ENCODE measurements around the gene SPAG7.
"Not testable (repeated sequence)": the region's sequence is repeated elsewhere in the genome, so short reads cannot be mapped to it uniquely, and the experiment has no call there.

Gene SPAG7

DNA sequence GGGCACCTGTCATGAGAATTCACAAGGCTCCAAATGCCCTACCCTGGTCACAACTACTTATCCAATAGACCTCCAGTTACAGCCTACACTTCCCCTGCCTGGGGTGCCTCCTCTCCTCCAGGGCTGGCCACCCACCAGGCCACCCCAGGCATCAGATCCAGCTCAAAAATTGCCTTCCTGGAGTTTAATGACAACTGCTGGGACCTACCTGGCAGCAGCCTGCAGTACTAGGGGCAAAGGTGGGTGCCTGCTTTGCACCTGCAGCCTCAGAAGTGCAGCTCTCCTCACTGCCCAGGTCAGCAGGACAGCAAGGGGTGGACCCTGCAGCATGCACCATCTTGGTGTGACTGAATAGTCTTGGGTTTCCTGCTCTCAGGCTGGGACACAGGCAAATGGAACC lies 32.0 kb downstream of the SPAG7 start:
- no peak for DNase-seq

DNA sequence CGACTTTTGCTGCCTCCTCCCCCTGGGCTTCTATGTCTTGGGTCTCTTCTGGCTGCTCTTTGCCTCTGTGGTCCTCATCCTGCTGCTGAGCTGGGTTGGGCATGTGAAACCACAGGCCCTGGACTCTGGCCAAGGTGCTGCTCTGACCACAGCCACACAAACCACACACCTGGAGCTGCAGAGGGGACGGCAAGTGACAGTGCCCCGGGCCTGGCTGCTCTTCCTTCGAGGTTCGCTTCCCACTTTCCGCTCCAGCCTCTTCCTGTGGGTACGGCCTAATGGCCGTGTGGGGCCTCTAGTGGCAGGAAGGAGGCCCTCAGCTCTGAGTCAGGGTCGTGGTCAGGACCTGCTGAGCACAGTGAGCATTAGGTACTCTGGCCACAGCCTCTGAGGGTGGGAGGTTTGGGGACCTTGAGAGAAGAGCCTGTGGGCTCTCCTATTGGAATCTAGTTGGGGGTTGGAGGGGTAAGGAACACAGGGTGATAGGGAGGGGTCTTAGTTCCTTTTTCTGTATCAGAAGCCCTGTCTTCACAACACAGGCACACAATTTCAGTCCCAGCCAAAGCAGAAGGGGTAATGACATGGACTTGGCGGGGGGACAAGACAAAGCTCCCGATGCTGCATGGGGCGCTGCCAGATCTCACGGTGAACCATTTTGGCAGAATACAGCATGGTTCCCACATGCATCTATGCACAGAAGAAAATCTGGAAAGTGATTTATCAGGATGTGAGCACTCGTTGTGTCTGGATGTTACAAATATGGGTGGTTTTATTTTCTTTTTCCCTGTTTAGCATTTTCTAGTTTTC lies 33.2 kb downstream of the SPAG7 start:
- DNase-seq = no peak

DNA sequence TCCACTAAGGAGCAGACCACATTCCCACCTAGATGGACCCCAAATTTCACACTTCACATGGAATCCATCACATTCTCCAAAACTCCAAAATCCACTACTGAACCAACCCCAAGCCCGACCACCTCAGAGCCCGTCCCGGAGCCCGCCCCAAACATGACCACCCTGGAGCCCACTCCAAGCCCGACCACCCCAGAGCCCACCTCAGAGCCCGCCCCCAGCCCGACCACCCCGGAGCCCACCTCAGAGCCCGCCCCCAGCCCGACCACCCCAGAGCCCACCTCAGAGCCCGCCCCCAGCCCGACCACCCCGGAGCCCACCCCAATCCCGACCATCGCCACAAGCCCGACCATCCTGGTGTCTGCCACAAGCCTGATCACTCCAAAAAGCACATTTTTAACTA lies 34.0 kb downstream of the SPAG7 start:
- no peak for DNase-seq

DNA sequence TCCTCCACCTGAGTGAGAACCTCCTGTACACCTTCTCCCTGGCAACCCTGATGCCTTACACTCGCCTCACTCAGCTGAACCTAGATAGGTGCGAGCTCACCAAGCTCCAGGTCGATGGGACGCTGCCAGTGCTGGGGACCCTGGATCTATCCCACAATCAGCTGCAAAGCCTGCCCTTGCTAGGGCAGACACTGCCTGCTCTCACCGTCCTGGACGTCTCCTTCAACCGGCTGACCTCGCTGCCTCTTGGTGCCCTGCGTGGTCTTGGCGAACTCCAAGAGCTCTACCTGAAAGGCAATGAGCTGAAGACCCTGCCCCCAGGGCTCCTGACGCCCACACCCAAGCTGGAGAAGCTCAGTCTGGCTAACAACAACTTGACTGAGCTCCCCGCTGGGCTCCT lies 34.9 kb downstream of the SPAG7 start:
- DNase-seq = no peak

DNA sequence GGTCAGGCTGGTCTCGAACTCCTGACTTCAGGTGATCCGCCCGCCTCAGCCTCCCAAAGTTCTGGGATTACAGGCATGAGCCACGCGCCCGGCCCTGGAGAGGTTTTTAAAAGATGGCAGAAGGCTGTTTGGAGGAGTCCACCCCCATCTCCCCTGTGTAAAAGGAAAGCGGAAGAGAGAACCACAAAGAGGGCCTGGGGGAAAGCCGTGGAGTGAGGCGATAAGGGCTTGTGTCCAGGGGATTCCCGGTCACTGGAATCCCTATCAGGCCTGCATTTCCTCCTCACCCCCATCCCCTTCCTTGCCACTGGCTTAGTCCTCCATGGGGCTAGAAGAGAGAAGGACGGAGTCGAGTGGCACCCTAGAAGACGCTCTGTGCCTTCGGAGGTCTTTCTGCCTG lies 35.7 kb downstream of the SPAG7 start, which contains the start of gene GP1BA:
GP1BA (plus strand) TSS at position 315 of the 400 bp plus-strand sequence. CDS start 328 bp downstream, outside the sequence.
- no peak for DNase-seq

DNA sequence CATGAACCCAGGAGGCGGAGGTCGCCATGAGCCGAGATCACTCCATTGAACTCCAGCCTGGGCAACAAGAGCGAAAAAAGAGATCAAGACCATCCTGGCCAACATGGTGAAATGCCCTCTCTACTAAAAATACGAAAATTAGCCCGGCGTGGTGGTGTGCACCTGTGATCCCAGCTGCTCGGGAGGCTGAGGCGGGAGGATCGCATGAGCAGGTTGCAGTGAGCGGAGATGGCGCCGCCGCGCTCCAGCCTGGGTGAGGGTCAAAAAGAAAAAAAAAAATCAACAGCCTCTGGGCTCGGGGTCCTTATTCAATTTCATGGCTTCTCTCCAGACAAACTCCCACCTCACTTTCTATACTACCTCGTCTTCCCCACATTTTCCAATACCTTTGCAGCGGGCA lies 38.7 kb downstream of the SPAG7 start:
- no peak for DNase-seq

DNA sequence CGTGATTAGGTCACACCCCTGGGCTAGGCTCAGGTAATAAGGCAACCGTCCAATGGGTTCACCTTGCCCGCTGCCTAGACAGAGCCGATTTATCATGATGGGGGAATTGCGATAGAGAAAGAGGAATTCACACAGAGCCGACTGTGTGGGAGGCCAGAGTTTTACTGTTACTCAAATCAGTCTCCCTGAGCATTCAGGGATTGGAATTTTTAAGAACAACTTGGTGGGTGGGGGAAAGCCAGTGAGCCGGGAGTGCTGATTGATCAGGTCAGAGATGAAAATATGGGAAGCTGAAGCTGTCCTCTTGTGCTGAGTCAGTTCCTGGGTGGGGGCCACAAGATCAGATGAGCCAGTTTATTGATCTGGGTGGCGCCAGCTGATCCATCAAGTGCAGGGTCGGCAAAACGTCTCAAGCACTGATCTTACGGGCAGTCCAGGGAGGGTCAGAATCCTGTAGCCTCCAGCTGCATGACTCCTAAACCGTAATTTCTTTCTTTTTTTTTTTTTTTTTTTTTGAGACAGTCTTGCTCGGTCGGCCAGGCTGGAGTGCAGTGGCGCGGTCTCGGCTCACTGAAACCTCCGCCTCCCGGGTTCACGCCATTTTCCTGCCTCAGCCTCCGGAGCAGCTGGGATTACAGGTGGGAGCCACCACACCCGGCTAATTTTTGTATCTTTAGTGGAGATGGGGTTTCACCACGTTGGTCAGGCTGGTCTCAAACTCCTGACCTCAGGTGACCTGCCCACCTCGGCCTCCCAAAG lies 40.9 kb downstream of the SPAG7 start:
- DNase-seq = not testable (repeated sequence)

DNA sequence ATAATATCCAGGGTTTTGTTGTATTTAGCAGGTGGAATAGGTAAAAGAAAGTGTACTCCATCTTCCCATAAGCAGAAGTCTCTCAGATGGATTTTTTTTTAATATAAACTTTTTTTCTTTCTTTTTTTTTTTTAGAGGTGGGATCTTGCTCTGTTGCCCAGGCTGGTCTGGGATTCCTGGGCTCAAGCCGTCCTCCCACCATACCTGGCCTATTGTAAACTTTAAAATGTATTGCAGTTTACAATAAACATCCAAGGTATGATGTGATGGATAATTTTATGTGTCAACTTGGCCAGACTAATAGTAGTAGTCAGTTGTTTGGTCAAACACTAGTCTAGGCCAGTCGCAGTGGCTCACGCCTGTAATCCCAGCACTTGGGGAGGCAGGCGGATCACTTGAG lies 46.3 kb downstream of the SPAG7 start:
- no peak for DNase-seq

DNA sequence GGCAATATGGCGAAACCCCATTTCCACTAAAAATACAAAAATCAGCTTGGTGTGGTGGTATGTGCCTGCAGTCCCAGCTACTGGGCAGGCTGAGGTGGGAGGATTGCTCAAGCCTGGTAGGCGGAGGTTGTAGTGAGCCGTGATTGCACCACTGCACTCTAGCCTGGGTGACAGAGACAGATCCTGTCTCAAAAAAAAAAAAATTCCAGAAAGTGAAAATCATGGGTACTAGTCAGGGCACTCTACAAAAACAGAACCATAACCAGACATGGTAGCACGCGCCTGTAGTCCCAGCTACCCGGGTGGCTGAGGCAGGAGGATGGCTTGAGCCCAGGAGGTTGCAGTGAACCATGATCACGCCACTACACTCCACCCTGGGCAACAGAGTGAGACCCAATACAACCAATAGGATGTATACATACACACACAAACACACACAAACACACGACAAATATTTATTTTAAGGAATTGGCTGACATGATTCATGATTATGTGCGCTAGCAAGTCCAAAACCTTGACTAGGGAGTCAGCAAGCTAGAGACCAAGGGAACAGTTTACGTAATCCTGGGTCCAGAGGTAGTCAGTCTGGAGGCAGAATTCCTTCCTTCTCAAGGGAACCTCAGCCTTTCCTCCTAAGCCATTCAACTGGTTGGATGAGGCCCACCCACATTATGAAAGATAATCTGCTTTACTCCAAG lies 47.1 kb downstream of the SPAG7 start:
- no peak for DNase-seq

DNA sequence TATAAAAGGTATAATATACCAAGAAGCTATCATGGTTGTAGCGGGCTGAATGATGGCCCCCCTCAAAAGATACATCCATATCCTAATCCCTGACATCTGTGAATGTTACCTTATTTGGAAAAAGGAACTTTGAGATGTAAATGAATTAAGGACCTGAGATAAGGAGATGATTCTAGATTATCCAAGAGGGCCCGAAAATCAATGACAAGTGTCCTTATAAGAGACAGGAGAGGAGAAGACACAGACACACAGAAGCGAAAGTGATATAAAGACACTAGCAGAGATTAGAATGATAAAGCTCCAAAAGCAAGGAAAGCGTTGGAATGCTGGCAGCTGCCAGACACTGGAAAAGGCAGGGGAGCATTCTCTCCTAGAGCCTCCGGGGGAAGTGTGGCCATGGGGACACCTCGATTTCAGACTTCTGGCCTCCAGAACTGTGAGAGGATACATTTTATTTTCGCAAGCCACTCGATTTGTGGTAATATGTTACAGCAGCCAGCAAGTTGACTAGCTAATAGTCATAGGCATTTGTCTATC lies 48.0 kb downstream of the SPAG7 start:
- DNase-seq = no peak

DNA sequence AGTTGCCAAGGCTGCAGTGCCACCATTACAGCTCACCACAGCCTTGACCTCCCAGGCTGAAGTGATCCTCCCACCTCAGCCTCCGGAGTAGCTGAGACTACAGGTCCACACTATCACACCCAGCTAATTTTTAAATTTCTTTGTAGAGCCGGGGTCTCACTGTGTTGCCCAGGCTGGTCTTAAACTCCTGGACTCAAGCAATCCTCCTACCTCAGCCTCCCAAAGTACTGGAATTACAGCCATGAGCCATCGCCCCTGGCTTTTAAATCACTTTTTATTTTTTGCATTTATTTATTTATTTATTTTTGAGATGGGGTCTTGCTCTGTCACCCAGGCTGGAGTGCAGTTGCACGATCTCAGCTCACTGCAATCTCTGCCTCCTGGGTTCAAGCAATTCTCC lies 53.1 kb downstream of the SPAG7 start:
- not testable (repeated sequence) for DNase-seq

DNA sequence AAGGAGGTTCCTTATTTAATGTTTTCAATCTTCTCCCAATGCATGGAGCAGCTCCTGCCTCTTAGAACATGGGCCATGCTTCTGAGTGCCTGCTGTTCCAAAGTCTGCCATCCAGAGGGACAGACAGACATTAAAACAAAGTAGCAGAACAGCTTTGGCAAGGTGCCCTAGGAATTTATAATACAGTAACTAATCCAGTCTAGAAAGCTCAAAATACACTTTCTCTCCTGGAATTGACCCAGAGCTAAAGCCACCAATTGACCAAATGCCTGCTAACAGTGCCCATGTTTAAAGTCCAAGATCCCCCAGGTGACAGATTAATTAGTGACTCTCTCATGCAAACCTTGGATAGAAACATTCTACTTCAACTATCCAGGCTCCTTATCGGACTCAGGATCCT lies 53.6 kb downstream of the SPAG7 start:
- DNase-seq = no peak
